HUES64 (cell line): Measurements from ENCODE around the gene PARD3.

Source experiments
- H3K27ac ChIP-seq: 2 replicates; pipeline ENCODE4 v1.7.0; 2013; ENCODE audit warnings: low read depth, low read length, inconsistent platforms
- H3K27me3 ChIP-seq: 2 replicates; pipeline ENCODE4 v1.6.1; 2013; ENCODE audit warnings: mild to moderate bottlenecking, low read length; ENCODE audit not compliant: insufficient read depth
- H3K36me3 ChIP-seq: 2 replicates; pipeline ENCODE4 v1.6.1; 2013; ENCODE audit warnings: mild to moderate bottlenecking, low read length; ENCODE audit not compliant: insufficient read depth
- H3K4me1 ChIP-seq: 2 replicates; pipeline ENCODE4 v1.6.1; 2013; ENCODE audit warnings: mild to moderate bottlenecking, low read length, moderate library complexity; ENCODE audit not compliant: insufficient read depth
- H3K4me3 ChIP-seq: 2 replicates; pipeline ENCODE4 v1.5.1; 2013; ENCODE audit warnings: mild to moderate bottlenecking, low read length, moderate library complexity
- H3K9ac ChIP-seq: 2 replicates; pipeline ENCODE4 v1.6.1; 2013; ENCODE audit warnings: mild to moderate bottlenecking, low read depth, low read length
- H3K9me3 ChIP-seq: 2 replicates; pipeline ENCODE4 v1.6.1; 2013; ENCODE audit warnings: low read depth, low read length; ENCODE audit not compliant: insufficient read depth
- WGBS: fragments of 150-250, 120-280 bp; methylation state at CpG from one replicate; pipeline ENCODE4 v1.1.7; 2013; ENCODE audit warnings: missing lambda C conversion rate; 5-methylcytosine and 5-hydroxymethylcytosine counted together

The PARD3 gene

DNA sequence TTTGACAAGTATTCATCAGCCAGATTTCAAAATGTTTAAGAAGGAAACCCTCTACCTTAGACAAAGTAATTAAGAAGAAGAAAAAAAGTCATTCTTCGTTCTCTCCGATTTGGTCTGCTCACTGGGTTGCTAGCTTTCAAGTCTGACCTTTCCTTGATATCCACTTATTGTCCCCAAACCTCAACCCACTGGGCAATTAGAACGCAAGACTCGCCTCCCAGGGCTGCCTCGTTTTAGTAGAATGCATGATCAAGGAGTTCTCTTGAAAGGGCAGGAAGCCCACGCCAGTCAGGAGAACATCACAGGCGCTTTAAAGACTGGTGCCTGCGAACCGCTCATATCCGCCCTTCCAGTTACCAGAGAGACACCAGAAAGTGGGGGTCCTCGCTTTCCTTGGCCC, 637.7 kb downstream of the PARD3 start:
- no peak overlapping the region for H3K4me3 ChIP-seq
- no peaks in the 10 kb centered on the region for H3K27me3 ChIP-seq
- H3K4me1 ChIP-seq, result peaks cover 64% of the 10 kb centered on the region
- 71% methylated on average over 11 of the region's 11 CpGs for WGBS
- no peaks in the 10 kb centered on the region for H3K36me3 ChIP-seq
- H3K9ac ChIP-seq, result no peak overlapping the region
- no peak overlapping the region; the same call in 1 of the 2 replicates for H3K27ac ChIP-seq
- H3K9me3 ChIP-seq, result no peaks in the 10 kb centered on the region

DNA sequence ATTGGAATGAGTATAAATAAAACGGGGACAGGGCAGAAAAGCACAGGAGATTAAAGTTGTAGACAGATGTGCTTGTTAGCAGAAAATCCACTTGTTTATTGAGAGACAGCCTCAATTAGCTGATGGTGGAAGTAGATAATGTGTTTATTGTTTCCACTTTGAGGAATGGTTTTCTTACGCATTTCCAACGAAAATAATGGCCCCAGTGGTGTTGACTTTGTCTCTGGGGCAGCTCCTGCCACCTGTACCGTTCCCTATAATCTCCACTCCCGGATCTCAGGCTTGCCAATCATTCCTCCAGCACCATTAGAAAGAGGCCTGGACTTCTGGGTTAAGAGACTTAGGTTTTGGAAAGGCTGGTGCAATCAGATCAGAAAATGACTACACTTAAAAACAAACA, 638.7 kb downstream of the PARD3 start:
- no peaks in the 10 kb centered on the region for H3K9me3 ChIP-seq
- no peak overlapping the region for H3K4me3 ChIP-seq
- no peak overlapping the region for H3K27ac ChIP-seq
- no peak overlapping the region for H3K9ac ChIP-seq
- H3K4me1 ChIP-seq, result peaks cover 55% of the 10 kb centered on the region
- no peaks in the 10 kb centered on the region for H3K36me3 ChIP-seq
- H3K27me3 ChIP-seq, result no peaks in the 10 kb centered on the region
- WGBS, result 67% methylated on average over 5 of the region's 5 CpGs

- H3K4me3 ChIP-seq, result no peak overlapping the region
- no peak overlapping the region for H3K27ac ChIP-seq
- WGBS, result 92% methylated on average over 2 of the region's 2 CpGs
- no peaks in the 10 kb centered on the region for H3K36me3 ChIP-seq
- H3K9me3 ChIP-seq, result no peaks in the 10 kb centered on the region
- H3K9ac ChIP-seq, result no peak overlapping the region
- no peaks in the 10 kb centered on the region for H3K27me3 ChIP-seq
- peaks cover 48% of the 10 kb centered on the region for H3K4me1 ChIP-seq
These were observed 640.0 kb downstream of the PARD3 start for GRCh38 chr10:34175121-34175520.

GRCh38 chr10:34172936-34173533, 642.1 kb downstream of the PARD3 start:
- Histone ChIP-seq H3K4me1 (peaks cover 31% of the 10 kb centered on the region), H3K27ac (no peak overlapping the region), H3K27me3 (no peaks in the 10 kb centered on the region), H3K9ac (no peak overlapping the region), H3K36me3 (no peaks in the 10 kb centered on the region), H3K9me3 (no peaks in the 10 kb centered on the region), H3K4me3 (no peak overlapping the region)
- WGBS, result 86% methylated on average over 8 of the region's 8 CpGs

GRCh38 chr10:34171957-34172527, 643.1 kb downstream of the PARD3 start:
- Histone ChIP-seq H3K27ac (no peak overlapping the region), H3K4me3 (no peak overlapping the region), H3K9me3 (no peaks in the 10 kb centered on the region), H3K9ac (no peak overlapping the region), H3K4me1 (peaks cover 21% of the 10 kb centered on the region), H3K27me3 (no peaks in the 10 kb centered on the region), H3K36me3 (no peaks in the 10 kb centered on the region)
- 83% methylated on average over 4 of the region's 4 CpGs for WGBS

GRCh38 chr10:34169677-34170076, 645.4 kb downstream of the PARD3 start:
- no peaks in the 10 kb centered on the region for H3K27me3 ChIP-seq
- H3K9ac ChIP-seq, result no peak overlapping the region
- no peaks in the 10 kb centered on the region for H3K36me3 ChIP-seq
- H3K4me3 ChIP-seq, result no peak overlapping the region
- H3K4me1 ChIP-seq, result peaks cover 16% of the 10 kb centered on the region
- WGBS, result 78% methylated on average over 3 of the region's 3 CpGs
- H3K27ac ChIP-seq, result no peak overlapping the region
- no peaks in the 10 kb centered on the region for H3K9me3 ChIP-seq

DNA sequence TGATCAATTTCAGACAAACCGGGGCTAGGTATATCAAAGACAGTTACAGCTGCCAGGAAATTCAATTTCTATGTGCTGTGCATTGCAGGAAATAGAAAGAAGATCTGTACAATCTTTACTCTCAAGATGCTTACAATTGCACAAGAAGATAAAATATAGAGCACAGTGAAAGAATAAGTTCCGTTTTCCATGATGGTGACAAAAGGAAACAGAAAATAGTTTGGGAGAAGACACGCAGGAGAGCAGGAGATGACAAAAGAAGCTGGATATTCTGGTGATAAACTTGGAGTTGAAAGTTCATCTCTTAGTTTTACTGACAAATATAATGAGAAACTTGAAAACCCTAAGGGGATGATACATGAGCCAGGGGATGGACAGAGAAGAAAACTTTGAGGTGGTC, 646.0 kb downstream of the PARD3 start:
- WGBS, result 62% methylated on average over 3 of the region's 3 CpGs
- no peak overlapping the region for H3K9ac ChIP-seq
- no peaks in the 10 kb centered on the region for H3K36me3 ChIP-seq
- no peak overlapping the region for H3K4me3 ChIP-seq
- no peak overlapping the region for H3K27ac ChIP-seq
- H3K4me1 ChIP-seq, result peaks cover 16% of the 10 kb centered on the region
- no peaks in the 10 kb centered on the region for H3K9me3 ChIP-seq
- H3K27me3 ChIP-seq, result no peaks in the 10 kb centered on the region

DNA sequence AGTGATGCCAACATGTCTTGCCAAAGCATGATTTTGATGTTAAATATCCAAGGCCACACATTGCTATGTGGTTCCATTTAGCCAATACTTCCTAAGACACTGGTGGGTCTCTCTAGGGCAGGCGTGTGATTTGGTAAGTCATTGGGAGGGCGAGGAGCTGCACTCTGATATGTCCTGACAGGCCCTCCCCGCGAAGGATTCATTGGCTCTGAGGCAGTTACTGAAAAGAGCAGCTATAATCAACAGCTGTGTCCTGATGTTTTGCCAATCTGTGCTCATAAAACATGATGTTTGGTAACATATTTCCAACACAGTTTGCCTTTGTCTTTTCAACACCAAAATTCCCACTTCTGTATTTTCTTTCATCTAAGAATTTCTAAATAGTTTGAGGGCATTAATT, 646.7 kb downstream of the PARD3 start:
- H3K36me3 ChIP-seq, result no peaks in the 10 kb centered on the region
- H3K27ac ChIP-seq, result no peak overlapping the region
- no peaks in the 10 kb centered on the region for H3K9me3 ChIP-seq
- H3K27me3 ChIP-seq, result no peaks in the 10 kb centered on the region
- no peak overlapping the region for H3K4me3 ChIP-seq
- H3K9ac ChIP-seq, result no peak overlapping the region
- H3K4me1 ChIP-seq, result peaks cover 16% of the 10 kb centered on the region
- 90% methylated on average over 4 of the region's 4 CpGs for WGBS

- WGBS, result 86% methylated on average over 6 of the region's 6 CpGs
- no peaks in the 10 kb centered on the region for H3K9me3 ChIP-seq
These were observed 648.3 kb downstream of the PARD3 start for GRCh38 chr10:34166823-34167222.

GRCh38 chr10:34166354-34166753, 648.7 kb downstream of the PARD3 start:
- Histone ChIP-seq H3K4me1 (peaks cover 8% of the 10 kb centered on the region; the same call in 1 of the 2 replicates), H3K9ac (no peak overlapping the region), H3K27ac (no peak overlapping the region), H3K36me3 (no peaks in the 10 kb centered on the region), H3K4me3 (no peak overlapping the region), H3K9me3 (no peaks in the 10 kb centered on the region), H3K27me3 (no peaks in the 10 kb centered on the region)
- WGBS, result 91% methylated on average over 5 of the region's 5 CpGs

More at GRCh38 chr10:34166823-34167222, 648.3 kb downstream of the PARD3 start:
- Histone ChIP-seq H3K4me3 (no peak overlapping the region), H3K27me3 (no peaks in the 10 kb centered on the region), H3K4me1 (peaks cover 8% of the 10 kb centered on the region; the same call in 1 of the 2 replicates), H3K27ac (no peak overlapping the region), H3K9ac (no peak overlapping the region), H3K36me3 (no peaks in the 10 kb centered on the region)

- Histone ChIP-seq H3K36me3 (no peaks in the 10 kb centered on the region), H3K9me3 (no peaks in the 10 kb centered on the region), H3K27me3 (no peaks in the 10 kb centered on the region), H3K4me1 (peaks cover 8% of the 10 kb centered on the region; the same call in 1 of the 2 replicates), H3K27ac (no peak overlapping the region), H3K4me3 (no peak overlapping the region), H3K9ac (no peak overlapping the region)
- WGBS, result 89% methylated on average over 3 of the region's 3 CpGs
These were observed 651.1 kb downstream of the PARD3 start for GRCh38 chr10:34164029-34164428.
